ENCODE measurements around the gene SCARB2. TPM values are rescaled to one million over a fixed set of nuclear protein-coding genes. Genes with fewer than 3 reads are reported as not detected.

The SCARB2 gene
- total RNA-seq, 1 donor = 181 TPM

- no peak for DNase-seq (ENCODE audit: low read depth)
- no peak overlapping the region for H3K4me3 ChIP-seq (ENCODE audit: low read depth, low read length)
- no peak for TF ChIP-seq CTCF (IDR thresholded peaks at IDR 0.05; ENCODE audit: insufficient read depth, low read depth, low read length)
Observed at GRCh38 chr4:76174216-76174615, 39.4 kb downstream of the SCARB2 start.

DNA sequence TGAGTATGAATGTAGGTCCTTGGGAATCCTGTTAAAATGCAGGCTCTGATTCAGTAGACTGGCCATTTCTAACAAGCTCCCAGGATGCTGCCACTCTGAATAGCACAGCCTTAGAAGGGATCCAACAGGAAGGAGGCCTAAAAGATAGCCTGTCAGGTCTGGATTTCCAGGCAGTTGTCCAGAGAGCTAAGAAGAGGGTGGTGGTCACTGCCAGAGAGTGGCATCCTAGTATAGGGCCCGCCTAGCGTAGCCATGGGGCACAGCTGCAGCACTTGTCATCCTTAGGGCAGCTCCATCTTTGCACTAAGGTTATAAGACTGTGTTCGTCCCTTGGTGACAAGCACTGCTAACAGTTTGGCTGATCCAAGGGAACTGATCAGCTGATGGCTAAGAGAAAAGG, 44.9 kb downstream of the SCARB2 start:
- TF ChIP-seq CTCF (IDR thresholded peaks at IDR 0.05; ENCODE audit: insufficient read depth, low read depth, low read length) = no peak
- DNase-seq (ENCODE audit: low read depth) = no peak
- H3K4me3 ChIP-seq (ENCODE audit: low read depth, low read length) = no peak overlapping the region

DNA sequence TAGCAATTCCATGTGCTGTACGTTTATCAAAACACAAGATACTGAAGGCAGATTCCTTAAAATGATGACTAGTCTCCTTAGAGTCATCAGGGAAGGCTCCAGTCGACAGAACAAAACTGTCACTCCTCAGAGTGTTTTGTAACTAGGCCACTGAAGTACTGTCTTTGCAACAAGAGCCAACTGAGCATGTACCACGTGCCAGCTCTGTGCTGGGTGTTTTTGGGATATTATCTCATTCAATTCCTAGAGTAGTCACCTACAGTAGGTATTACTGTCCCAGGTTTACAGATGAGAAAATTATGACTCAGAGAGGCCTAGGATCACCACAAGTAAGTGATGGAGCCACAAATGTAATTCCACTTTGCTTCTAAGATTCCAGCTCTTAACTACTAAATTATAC, 47.1 kb downstream of the SCARB2 start:
- no peak overlapping the region for H3K4me3 ChIP-seq (ENCODE audit: low read depth, low read length)
- TF ChIP-seq CTCF (IDR thresholded peaks at IDR 0.05; ENCODE audit: insufficient read depth, low read depth, low read length) = no peak
- no peak for DNase-seq (ENCODE audit: low read depth)

DNA sequence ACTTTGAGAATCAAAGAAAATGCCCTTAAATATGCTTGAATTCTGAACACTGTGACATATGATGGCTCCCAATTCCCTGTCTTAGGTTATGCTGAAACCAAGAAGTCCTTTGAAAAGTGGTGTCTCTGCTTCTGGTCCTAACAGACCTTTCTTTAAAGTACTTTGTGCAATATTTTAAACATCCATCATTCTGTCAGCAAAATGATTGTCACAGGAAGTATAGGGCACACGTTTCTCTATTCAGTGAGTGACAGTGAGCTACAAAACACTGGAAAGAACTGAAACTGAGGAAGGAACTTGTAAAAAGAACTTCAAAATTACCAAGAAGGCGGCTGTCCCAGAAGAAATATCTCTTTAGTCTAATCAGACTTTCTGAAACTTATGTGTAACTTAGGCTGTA, 53.3 kb downstream of the SCARB2 start:
- no peak for DNase-seq (ENCODE audit: low read depth)
- no peak for TF ChIP-seq CTCF (IDR thresholded peaks at IDR 0.05; ENCODE audit: insufficient read depth, low read depth, low read length)
- H3K4me3 ChIP-seq (ENCODE audit: low read depth, low read length) = no peak overlapping the region

- no peak for TF ChIP-seq CTCF (IDR thresholded peaks at IDR 0.05; ENCODE audit: insufficient read depth, low read depth, low read length)
- peak; percentile 13 for DNase-seq (ENCODE audit: low read depth)
- no peak overlapping the region for H3K4me3 ChIP-seq (ENCODE audit: low read depth, low read length)
Observed at GRCh38 chr4:76156635-76157034, 57.0 kb downstream of the SCARB2 start.

DNA sequence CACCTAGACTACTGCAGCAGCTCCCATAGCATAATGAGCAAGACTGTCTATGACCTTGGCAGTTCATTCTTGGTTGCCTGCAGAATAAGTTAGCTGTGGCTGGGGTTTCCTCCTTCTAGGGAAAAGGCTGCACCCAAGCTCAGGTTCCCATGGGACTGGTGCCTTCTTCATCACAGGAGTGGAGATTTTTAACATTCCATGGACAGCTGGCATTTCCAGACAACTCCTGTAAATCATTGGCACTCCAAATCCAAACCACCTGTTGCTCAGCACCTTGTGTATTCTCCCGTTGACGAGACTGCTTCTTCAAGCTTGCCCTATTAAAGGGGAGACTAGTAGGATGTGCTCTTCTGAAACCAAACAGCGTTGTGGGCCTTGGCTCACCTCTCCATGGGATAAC, 57.6 kb downstream of the SCARB2 start:
- no peak for DNase-seq (ENCODE audit: low read depth)
- H3K4me3 ChIP-seq (ENCODE audit: low read depth, low read length) = no peak overlapping the region
- TF ChIP-seq CTCF (IDR thresholded peaks at IDR 0.05; ENCODE audit: insufficient read depth, low read depth, low read length) = no peak

- H3K4me3 ChIP-seq (ENCODE audit: low read depth, low read length) = no peak overlapping the region
- DNase-seq (ENCODE audit: low read depth) = no peak
- no peak for TF ChIP-seq CTCF (IDR thresholded peaks at IDR 0.05; ENCODE audit: insufficient read depth, low read depth, low read length)
Observed at GRCh38 chr4:76153356-76153755, 60.3 kb downstream of the SCARB2 start.
